GM12878 (cell line): ENCODE data around the gene FETUB. TPM values are rescaled to one million over a fixed set of nuclear protein-coding genes. Genes with fewer than 3 reads are reported as not detected.

ENCODE experiments used
- ATAC-seq: fragments of 200-7000 bp; cut with Tn5 transposase; 3 replicates; pipeline ENCODE4 v1.9.1; 2020; ENCODE audit warnings: mild to moderate bottlenecking, moderate library complexity
- BruUV-seq: library from RNA; stranded (reverse); fragments of 400-500 nt; replicated peaks from 2 replicates; lab custom pipeline; 2021; lab: Mats Ljungman, UMichigan
- CTCF ChIA-PET: fragments of 300-600 bp; sonication (Branson Sonifier 250); formaldehyde crosslinking; extraction: SDS; loops from one replicate; lab custom pipeline; 2021; ENCODE audit warnings: inconsistent platforms; lab: Yijun Ruan, JAX
- POLR2A ChIA-PET: fragments of 350-600 bp; formaldehyde crosslinking; extraction: SDS; loops from one replicate; lab custom pipeline; 2021; ENCODE audit warnings: inconsistent platforms; lab: Charles Lee
- RAD21 ChIA-PET: fragments of 300-600 bp; sonication (Branson Sonifier 250); formaldehyde crosslinking; loops from one replicate; lab custom pipeline; 2023; ENCODE audit warnings: antibody characterized with exemption; ENCODE audit not compliant: unreplicated experiment; lab: Charles Lee
- SMC1A ChIA-PET: fragments of 300-600 bp; sonication (Branson Sonifier 250); formaldehyde crosslinking; loops from one replicate; lab custom pipeline; 2023; ENCODE audit not compliant: unreplicated experiment, uncharacterized antibody; lab: Charles Lee
- DNase-seq: peaks from one replicate; pipeline ENCODE4 v3.0.0-alpha.2; 2011; ENCODE audit warnings: low read depth, low spot score
- FAIRE-seq: peaks from 3 replicates; lab custom pipeline; 2011; peaks lifted over from hg19 to GRCh38; lab: Jason Lieb, UNC
- H2AFZ ChIP-seq: 2 replicates; pipeline ENCODE4 v1.6.0; 2011; ENCODE audit warnings: low read depth, low read length, control low read depth; ENCODE audit not compliant: control insufficient read depth
- H3K27ac ChIP-seq: 2 replicates; pipeline ENCODE4 v1.5.1; 2011; ENCODE audit warnings: control low read depth; ENCODE audit not compliant: control insufficient read depth, insufficient read depth
- H3K27me3 ChIP-seq, 2 experiments: replicated peaks in 1 of 2; 2 replicates each; pipeline versions ENCODE4 v1.6.0 to v1.6.1; 2011; ENCODE audit warnings: low read length in 1 of 2; ENCODE audit not compliant: control insufficient read depth in 2 of 2, insufficient read depth in 2 of 2
- H3K36me3 ChIP-seq, 2 experiments: 2 replicates each; pipeline ENCODE4 v1.5.1; 2011; ENCODE audit warnings: low read length in 1 of 2; ENCODE audit not compliant: control insufficient read depth in 2 of 2, insufficient read depth in 2 of 2
- H3K4me1 ChIP-seq: 2 replicates; pipeline ENCODE4 v1.6.1; 2011; ENCODE audit warnings: mild to moderate bottlenecking, low read length, moderate library complexity, mixed read lengths; ENCODE audit not compliant: control insufficient read depth, insufficient read depth
- H3K4me2 ChIP-seq: 2 replicates; pipeline ENCODE4 v1.6.0; 2011; ENCODE audit warnings: control low read depth; ENCODE audit not compliant: control insufficient read depth, insufficient read depth
- H3K4me3 ChIP-seq: fragments of 200-600 bp; sonication (generic); 2 replicates; pipeline ENCODE4 v1.5.1; 2016
- H3K79me2 ChIP-seq: 2 replicates; pipeline ENCODE4 v1.6.0; 2011; ENCODE audit warnings: low read length; ENCODE audit not compliant: control insufficient read depth, insufficient read depth
- H3K9ac ChIP-seq: 2 replicates; pipeline ENCODE4 v1.8.0; 2011; ENCODE audit warnings: low read length, control low read depth, mixed read lengths; ENCODE audit not compliant: control insufficient read depth, insufficient read depth
- H3K9me3 ChIP-seq: replicated peaks from 3 replicates; pipeline ENCODE4 v1.5.1; 2011; ENCODE audit warnings: mild to moderate bottlenecking, low read length; ENCODE audit not compliant: control insufficient read depth, insufficient read depth
- H4K20me1 ChIP-seq: 2 replicates; pipeline ENCODE4 v1.6.0; 2011; ENCODE audit not compliant: control insufficient read depth, insufficient read depth
- BCL11A ChIP-seq: IDR thresholded peaks from 2 replicates; pipeline ENCODE4 v1.6.1; 2011; ENCODE audit warnings: low read depth, low read length
- BHLHE40 ChIP-seq, 2 experiments: fragments of 450-650 bp in 1 of 2; IDR thresholded peaks; 2 replicates each; pipeline ENCODE4 v1.6.1; 2011 to 2017; ENCODE audit warnings: low read depth in 2 of 2, borderline replicate concordance in 1 of 2, improper control_type of control experiment in 1 of 2, low read length in 1 of 2, mild to moderate bottlenecking in 1 of 2
- CHD2 ChIP-seq: IDR thresholded peaks from 2 replicates; pipeline ENCODE4 v1.6.1; 2011; ENCODE audit warnings: low read depth, low read length, improper control_type of control experiment, borderline replicate concordance
- EED ChIP-seq: sonication (generic); IDR thresholded peaks from 2 replicates; pipeline ENCODE4 v1.6.1; 2016; ENCODE audit warnings: antibody characterized with exemption, low read depth
- HDAC2 ChIP-seq: fragments of 200-600 bp; sonication (generic); IDR thresholded peaks from 2 replicates; pipeline ENCODE4 v1.6.1; 2017
- HDAC6 ChIP-seq: fragments of 200-600 bp; sonication (generic); IDR thresholded peaks from one replicate; pipeline ENCODE4 v1.8.0; 2017; ENCODE audit warnings: antibody characterized with exemption; ENCODE audit not compliant: unreplicated experiment
- HDGF ChIP-seq: fragments of 450-650 bp; IDR thresholded peaks from 2 replicates; pipeline ENCODE4 v1.6.1; 2016; ENCODE audit warnings: antibody characterized with exemption
- NFXL1 ChIP-seq: fragments of 450-650 bp; IDR thresholded peaks from 2 replicates; pipeline ENCODE4 v1.6.1; 2017; ENCODE audit warnings: antibody characterized with exemption, mild to moderate bottlenecking, borderline replicate concordance
- NFYA ChIP-seq: IDR thresholded peaks from 2 replicates; pipeline ENCODE4 v1.6.1; 2011; ENCODE audit warnings: low read depth, mild to moderate bottlenecking, low read length, improper control_type of control experiment, borderline replicate concordance
- NR2F1 ChIP-seq: fragments of 450-650 bp; conservative IDR thresholded peaks from 2 replicates; pipeline ENCODE4 v1.6.1; 2017; ENCODE audit warnings: mild to moderate bottlenecking
- POLR2A ChIP-seq: IDR thresholded peaks from 2 replicates; pipeline ENCODE4 v1.6.1; 2011; ENCODE audit warnings: low read depth, mild to moderate bottlenecking, low read length
- RAD21 ChIP-seq: IDR thresholded peaks from 2 replicates; pipeline ENCODE4 v1.6.1; 2011; ENCODE audit warnings: mild to moderate bottlenecking, low read depth, low read length, moderate library complexity; ENCODE audit not compliant: insufficient read depth
- RBBP5 ChIP-seq: fragments of 200-600 bp; sonication (generic); conservative IDR thresholded peaks from 2 replicates; pipeline ENCODE4 v1.6.1; 2016
- SREBF1 ChIP-seq: IDR thresholded peaks from 2 replicates; pipeline ENCODE4 v1.6.1; 2012; ENCODE audit warnings: mild to moderate bottlenecking, low read length
- TBL1XR1 ChIP-seq: IDR thresholded peaks from 2 replicates; pipeline ENCODE4 v1.6.1; 2012; ENCODE audit warnings: low read depth, low read length, improper control_type of control experiment
- WGBS: methylation state at CpG from one replicate; pipeline ENCODE4 v1.1.6; 2016; ENCODE audit warnings: low lambda C conversion rate; ENCODE audit not compliant: insufficient replicate concordance, insufficient coverage; ENCODE audit errors: missing lambda C conversion rate; 5-methylcytosine and 5-hydroxymethylcytosine counted together
- in situ Hi-C: fragments of 300-500 bp; cut with MboI; formaldehyde crosslinking; loops from 9 replicates; pipeline ENCODE4 v1.14.3; 2018; ENCODE audit warnings: mixed read lengths
- intact Hi-C: fragments of 100-400 bp; cut with micrococcal nuclease; formaldehyde crosslinking; loops from one replicate; pipeline ENCODE4 v1.14.2; 2022; ENCODE audit not compliant: unreplicated experiment
- polyA plus RNA-seq, 11 experiments: library from polyadenylated mRNA; depleted of rRNA in 4 of 11; unstranded in 6 of 11; stranded (reverse) in 5 of 11; fragments of >200 nt; fragmentation: Nextera tagmentation in 4 of 11; fragmentation: Illumina TruSeq in 1 of 11; extraction: Ambion mirVana in 4 of 11; extraction: Trizol in 1 of 11; gene quantifications; 1 replicate in 1 of 11; 2 replicates in 10 of 11; pipeline versions ENCODE4 v1.2.1 to v1.2.3, GENCODE V29; 2011 to 2016; ENCODE audit warnings: inconsistent platforms in 2 of 11, missing spikeins in 2 of 11, low read depth in 1 of 11
- total RNA-seq, 4 experiments: library from RNA; depleted of rRNA in 3 of 4; stranded (reverse); fragments of >200 nt in 3 of 4; fragmentation: Illumina TruSeq in 1 of 4; extraction: Trizol in 1 of 4; gene quantifications; 2 replicates each; pipeline versions ENCODE4 v1.2.1 to v1.2.3, GENCODE V29; 2013 to 2021
- TF ChIP-seq, protein P1 (sequence below): fragments of 150-350 bp; IDR thresholded peaks from 2 replicates; pipeline ENCODE4 v1.6.1; 2016; ENCODE audit warnings: low read depth, low read length
- TF ChIP-seq, protein P2 (sequence below): fragments of 450-650 bp; IDR thresholded peaks from 2 replicates; pipeline ENCODE4 v1.6.1; 2016; ENCODE audit warnings: mild to moderate bottlenecking, moderate library complexity, borderline replicate concordance

The FETUB gene
- total and polyA plus RNA-seq, 10 of the 15 experiments (the other 5 are each of a cell fraction or from before 2014, with no cell fraction given), result not detected

DNA sequence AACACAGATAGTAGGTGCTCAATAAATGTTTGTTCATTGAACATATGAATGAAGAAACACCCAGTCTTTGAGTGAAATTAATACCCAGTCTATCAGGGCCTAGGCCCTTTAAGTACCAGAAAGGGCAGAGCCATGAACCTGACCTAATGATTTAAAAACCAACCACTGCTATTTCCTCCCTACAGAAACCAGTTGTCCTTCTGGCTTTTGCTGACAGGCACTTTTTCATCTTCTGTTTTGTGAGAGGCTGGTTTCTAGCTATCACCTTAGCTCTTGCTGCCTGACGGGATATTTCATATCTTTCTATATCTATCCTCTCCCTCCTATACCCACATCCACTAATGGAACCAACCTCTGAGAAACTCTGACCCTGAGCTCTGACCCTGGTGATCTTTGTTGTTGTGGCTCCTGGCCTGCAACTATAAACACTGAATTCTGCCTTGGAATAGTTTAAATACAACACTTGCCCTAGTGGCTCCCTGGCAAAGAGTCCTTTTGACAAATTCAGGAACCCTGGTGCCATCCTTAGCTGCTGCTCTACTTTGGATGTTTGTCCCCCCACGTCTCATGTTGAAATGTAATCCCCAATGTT lies 31.5 kb upstream of the FETUB start:
- ATAC-seq, result no peak
- no peaks in the 10 kb centered on the region for H3K79me2 ChIP-seq
- H3K36me3 ChIP-seq, result no peaks in the 10 kb centered on the region
- no peaks in the 10 kb centered on the region for H4K20me1 ChIP-seq
- H3K4me2 ChIP-seq, result no peak overlapping the region
- H2AFZ ChIP-seq, result no peak overlapping the region
- TF ChIP-seq CHD2 (no peak), POLR2A (no peak), NR2F1 (no peak), RAD21 (no peak), HDAC2 (no peak), HDAC6 (no peak), BHLHE40 (IDR thresholded peaks at IDR 0.05; ENCODE audit: borderline replicate concordance in 1 of 2, low read depth in 2 of 2, low read length in 1 of 2) (no peak), EED (no peak), TBL1XR1 (no peak), HDGF (no peak), SREBF1 (no peak), BCL11A (no peak), RBBP5 (no peak), NFXL1 (no peak), NFYA (no peak)
- TF ChIP-seq, protein P1, sequence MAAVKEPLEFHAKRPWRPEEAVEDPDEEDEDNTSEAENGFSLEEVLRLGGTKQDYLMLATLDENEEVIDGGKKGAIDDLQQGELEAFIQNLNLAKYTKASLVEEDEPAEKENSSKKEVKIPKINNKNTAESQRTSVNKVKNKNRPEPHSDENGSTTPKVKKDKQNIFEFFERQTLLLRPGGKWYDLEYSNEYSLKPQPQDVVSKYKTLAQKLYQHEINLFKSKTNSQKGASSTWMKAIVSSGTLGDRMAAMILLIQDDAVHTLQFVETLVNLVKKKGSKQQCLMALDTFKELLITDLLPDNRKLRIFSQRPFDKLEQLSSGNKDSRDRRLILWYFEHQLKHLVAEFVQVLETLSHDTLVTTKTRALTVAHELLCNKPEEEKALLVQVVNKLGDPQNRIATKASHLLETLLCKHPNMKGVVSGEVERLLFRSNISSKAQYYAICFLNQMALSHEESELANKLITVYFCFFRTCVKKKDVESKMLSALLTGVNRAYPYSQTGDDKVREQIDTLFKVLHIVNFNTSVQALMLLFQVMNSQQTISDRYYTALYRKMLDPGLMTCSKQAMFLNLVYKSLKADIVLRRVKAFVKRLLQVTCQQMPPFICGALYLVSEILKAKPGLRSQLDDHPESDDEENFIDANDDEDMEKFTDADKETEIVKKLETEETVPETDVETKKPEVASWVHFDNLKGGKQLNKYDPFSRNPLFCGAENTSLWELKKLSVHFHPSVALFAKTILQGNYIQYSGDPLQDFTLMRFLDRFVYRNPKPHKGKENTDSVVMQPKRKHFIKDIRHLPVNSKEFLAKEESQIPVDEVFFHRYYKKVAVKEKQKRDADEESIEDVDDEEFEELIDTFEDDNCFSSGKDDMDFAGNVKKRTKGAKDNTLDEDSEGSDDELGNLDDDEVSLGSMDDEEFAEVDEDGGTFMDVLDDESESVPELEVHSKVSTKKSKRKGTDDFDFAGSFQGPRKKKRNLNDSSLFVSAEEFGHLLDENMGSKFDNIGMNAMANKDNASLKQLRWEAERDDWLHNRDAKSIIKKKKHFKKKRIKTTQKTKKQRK, result no peak
- TF ChIP-seq, protein P2, sequence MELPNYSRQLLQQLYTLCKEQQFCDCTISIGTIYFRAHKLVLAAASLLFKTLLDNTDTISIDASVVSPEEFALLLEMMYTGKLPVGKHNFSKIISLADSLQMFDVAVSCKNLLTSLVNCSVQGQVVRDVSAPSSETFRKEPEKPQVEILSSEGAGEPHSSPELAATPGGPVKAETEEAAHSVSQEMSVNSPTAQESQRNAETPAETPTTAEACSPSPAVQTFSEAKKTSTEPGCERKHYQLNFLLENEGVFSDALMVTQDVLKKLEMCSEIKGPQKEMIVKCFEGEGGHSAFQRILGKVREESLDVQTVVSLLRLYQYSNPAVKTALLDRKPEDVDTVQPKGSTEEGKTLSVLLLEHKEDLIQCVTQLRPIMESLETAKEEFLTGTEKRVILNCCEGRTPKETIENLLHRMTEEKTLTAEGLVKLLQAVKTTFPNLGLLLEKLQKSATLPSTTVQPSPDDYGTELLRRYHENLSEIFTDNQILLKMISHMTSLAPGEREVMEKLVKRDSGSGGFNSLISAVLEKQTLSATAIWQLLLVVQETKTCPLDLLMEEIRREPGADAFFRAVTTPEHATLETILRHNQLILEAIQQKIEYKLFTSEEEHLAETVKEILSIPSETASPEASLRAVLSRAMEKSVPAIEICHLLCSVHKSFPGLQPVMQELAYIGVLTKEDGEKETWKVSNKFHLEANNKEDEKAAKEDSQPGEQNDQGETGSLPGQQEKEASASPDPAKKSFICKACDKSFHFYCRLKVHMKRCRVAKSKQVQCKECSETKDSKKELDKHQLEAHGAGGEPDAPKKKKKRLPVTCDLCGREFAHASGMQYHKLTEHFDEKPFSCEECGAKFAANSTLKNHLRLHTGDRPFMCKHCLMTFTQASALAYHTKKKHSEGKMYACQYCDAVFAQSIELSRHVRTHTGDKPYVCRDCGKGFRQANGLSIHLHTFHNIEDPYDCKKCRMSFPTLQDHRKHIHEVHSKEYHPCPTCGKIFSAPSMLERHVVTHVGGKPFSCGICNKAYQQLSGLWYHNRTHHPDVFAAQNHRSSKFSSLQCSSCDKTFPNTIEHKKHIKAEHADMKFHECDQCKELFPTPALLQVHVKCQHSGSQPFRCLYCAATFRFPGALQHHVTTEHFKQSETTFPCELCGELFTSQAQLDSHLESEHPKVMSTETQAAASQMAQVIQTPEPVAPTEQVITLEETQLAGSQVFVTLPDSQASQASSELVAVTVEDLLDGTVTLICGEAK, result no peak
- H3K27me3 ChIP-seq, result peaks cover 2 to 3% of the 10 kb centered on the region in 2 experiments; a peak in 3 of 4 replicates
- no peaks in the 10 kb centered on the region for H3K4me1 ChIP-seq
- H3K27ac ChIP-seq, result no peak overlapping the region
- no peak for FAIRE-seq
- ChIA-PET SMC1A (interaction anchor here (0.7 to 2.6 kb wide), 8 partner anchors 12 to 629 kb away, joined by 3 to 28 read pairs (median 4); no protein-coding TSS in a partner anchor), RAD21 (interaction anchor here (0.7 to 2.5 kb wide), 5 partner anchors 68 to 948 kb away, joined by 3 to 8 read pairs (median 3); no protein-coding TSS in a partner anchor), CTCF (interaction anchor here (1.0 to 5.1 kb wide), 10 partner anchors 9 to 665 kb away, joined by 3 to 36 read pairs (median 7); partner anchors contain the start of gene DNAJB11), POLR2A (no interaction called here)
- no peak overlapping the region for H3K9ac ChIP-seq
- in situ Hi-C loops, result loop anchor here (5.0 kb wide), 1 partner anchor 626 kb away; no protein-coding TSS in a partner anchor
- DNase-seq, result no peak
- intact Hi-C loops, result no loop called here
- BruUV-seq, result no TSS peak
- 45% methylated on average over 2 of the region's 2 CpGs for WGBS
- H3K9me3 ChIP-seq, result no peaks in the 10 kb centered on the region
- no peak overlapping the region for H3K4me3 ChIP-seq
